HG03439 (cell line): ENCODE data around the gene TMCC3.
"Not testable (repeated sequence)": the region's sequence is repeated elsewhere in the genome, so short reads cannot be mapped to it uniquely, and the experiment has no call there.

ENCODE experiments used
- ATAC-seq: cut with Tn5 transposase; IDR thresholded peaks from one replicate; pipeline ENCODE4 v1.9.1; 2021; ENCODE audit warnings: mild to moderate bottlenecking, moderate library complexity; ENCODE audit not compliant: unreplicated experiment

Gene TMCC3

DNA sequence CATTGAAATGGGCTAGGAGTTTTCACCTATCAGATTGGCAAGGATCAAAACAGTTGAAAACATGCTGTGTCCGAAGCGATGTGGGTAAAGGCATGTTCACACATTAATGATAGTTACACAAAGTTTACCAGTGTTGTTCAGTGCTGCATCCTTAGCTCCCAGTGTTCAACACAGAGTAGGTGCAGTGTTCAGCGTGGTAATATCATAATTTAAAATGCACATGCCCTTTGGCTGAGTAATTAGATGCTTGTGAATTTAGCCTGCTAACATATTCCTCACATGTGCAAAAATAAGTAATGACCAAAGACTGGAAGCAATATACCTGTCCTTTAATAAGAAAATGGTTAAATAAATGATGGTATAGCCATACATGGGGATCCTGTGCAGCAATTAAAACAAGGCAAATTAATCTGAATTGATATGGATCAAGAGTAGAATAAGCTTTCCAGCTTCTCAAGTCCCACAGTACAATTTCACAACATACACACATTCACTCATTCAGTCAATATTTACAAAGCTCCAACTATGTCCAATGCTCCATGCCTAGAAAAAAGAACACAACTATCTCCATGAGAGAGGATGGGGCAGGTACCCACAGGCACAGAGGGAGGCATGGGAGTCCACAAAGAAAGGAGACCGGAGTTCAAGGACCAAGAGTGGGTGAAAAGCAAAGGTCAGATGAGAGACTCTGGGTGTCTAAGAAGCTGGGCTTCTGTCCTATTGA, 12.8 kb downstream of the TMCC3 start:
- ATAC-seq, result no peak

DNA sequence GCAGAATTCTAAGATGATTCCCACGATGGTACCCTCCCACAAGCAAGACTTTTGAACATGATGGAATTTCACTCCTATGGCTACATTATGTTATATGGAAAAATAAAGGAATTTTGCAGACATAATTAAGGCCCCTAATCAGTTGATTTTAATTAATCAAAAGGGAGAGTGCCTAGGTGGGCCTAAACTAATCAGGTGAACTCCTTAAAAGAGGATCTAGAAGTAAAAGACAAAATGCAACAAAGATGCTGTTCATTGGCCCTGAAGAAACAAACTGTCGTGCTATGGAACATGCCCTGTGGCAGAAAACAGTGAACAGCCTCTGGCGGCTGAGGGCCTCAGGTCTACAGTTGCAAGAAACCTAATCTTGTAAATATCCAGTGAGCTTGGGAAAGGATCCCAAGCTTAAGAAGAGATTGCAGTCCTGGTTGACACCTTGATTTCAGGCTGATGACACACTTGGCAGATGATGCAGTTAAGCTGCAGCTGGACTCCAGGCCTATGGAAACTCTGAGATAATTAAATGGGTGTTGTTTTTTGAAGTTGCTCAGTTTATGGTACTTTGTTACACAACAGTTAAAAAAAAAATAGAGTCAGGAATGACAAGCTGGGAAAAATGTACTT, 13.8 kb downstream of the TMCC3 start:
- ATAC-seq, result no peak

GRCh38 chr12:94634717-94635116, 15.6 kb downstream of the TMCC3 start:
- ATAC-seq, result no peak

DNA sequence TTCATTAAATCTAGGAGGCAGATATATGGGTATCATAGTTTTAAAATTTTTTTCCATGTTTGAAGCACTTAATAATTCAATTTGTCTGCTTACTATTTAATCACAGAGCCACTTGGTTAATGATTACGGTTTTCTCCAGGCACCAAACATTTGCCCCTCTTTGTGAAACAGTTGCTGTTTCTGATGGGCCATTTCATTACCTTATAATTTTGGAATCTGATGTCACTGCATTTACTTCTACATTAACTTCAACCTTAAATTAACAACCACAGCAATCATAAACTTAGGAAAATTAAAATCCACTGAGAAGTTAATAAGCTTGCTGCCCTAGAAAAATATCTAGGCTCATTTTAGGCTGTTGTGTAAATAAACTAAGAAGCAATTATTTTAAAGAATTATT, 17.0 kb downstream of the TMCC3 start:
- no peak for ATAC-seq

DNA sequence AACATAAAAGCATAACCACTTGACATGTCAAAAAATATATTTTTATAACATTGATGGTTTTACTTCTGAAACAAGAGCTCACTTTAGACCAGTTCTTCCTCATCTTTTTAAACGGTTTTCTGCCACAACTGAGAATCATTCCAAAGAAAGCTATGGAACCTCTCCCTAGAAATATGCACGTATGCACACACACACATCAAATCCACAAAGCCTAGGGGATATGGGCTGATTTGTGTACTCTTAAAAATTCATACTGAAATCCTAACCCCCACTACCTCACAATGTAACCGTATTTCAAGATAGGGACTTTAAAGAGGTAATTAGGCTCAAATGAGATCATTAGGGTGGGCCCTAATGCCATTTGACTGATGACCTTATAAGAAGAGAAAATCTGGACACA, 19.3 kb downstream of the TMCC3 start:
- ATAC-seq, result no peak

GRCh38 chr12:94628819-94629472, 21.4 kb downstream of the TMCC3 start:
- ATAC-seq, result no peak

DNA sequence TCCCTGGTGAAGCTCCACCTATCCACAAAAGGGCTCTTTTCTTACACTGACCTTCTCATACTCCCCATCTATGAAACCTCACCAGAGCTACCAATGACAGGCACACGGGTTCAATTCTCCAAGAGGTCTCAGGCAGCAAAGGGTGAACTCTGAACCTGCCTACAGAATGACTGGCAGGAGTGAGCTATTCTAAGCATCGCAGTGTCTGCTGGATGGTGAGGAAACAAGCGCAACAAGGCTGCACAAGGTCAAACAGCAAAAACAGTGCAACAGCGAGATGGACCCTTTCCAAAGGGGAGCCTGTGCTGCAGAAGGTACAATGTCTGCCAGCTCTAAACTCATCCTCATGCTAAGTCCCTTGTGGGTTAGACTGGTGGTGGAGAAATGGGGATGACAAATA, 22.0 kb downstream of the TMCC3 start:
- ATAC-seq, result no peak

- no peak for ATAC-seq
These were observed 24.8 kb downstream of the TMCC3 start for GRCh38 chr12:94625531-94625930.

GRCh38 chr12:94623161-94623920, 27.0 kb downstream of the TMCC3 start:
- no peak for ATAC-seq

DNA sequence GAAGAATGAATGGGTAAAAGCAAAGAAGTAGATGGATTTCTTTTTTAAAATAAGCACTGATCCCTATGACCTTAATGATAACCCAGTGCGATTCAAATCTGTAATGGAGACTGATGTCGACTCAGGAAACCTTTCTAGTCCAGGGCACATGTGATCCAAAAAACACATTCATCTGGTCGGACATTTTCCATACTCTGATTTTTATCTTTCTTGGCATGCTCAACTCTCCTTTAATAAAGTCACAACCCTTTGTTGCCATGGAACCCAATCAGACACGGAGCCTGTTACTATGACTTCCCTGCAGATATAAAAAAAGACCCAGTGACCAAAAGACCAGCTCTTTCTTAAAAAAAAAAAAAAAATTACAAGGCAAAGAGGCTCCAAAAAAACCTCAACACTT, 27.9 kb downstream of the TMCC3 start:
- ATAC-seq, result no peak

GRCh38 chr12:94621662-94622359, 28.5 kb downstream of the TMCC3 start:
- peak; percentile 96 for ATAC-seq

DNA sequence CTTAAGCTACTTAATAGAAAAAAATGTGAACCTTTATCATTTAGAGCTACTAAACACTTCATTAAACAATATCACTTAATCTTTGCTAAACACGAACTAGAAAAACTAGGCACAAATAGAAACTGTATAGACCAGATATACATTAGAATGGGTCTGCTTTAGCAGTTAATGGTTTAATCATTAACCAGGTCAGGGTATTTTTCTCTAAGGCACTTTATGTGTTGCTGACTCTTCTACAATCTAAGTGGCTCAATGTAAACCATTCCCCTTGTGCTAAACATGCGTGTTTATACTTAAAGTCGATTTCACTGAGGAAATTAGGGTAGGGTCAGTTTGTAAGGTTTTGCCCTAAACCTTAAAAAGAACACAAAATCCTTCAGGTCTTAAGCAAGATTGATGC, 29.7 kb downstream of the TMCC3 start:
- ATAC-seq, result no peak

- no peak for ATAC-seq
These were observed 31.2 kb downstream of the TMCC3 start for GRCh38 chr12:94618995-94619695.

DNA sequence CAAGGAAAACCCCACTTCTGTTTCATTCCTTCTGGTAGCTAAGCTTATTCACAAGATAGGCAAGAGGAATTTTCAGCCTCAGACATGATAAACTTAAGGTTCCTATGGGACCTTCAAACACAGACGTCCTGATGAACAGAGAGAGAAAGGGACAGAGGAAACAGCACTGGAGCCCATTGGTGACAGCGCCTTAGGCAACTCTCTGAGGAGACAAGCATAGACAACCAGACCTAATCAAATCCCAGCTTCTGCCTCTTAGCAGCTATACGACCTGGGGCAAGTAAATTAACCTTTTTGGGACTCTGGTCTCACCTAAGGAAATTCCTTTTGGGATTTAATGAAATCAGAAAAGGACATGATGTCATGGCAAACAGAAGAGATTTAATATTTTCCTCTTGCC, 33.3 kb downstream of the TMCC3 start:
- no peak for ATAC-seq

GRCh38 chr12:94616203-94616729, 34.1 kb downstream of the TMCC3 start:
- ATAC-seq, result no peak

DNA sequence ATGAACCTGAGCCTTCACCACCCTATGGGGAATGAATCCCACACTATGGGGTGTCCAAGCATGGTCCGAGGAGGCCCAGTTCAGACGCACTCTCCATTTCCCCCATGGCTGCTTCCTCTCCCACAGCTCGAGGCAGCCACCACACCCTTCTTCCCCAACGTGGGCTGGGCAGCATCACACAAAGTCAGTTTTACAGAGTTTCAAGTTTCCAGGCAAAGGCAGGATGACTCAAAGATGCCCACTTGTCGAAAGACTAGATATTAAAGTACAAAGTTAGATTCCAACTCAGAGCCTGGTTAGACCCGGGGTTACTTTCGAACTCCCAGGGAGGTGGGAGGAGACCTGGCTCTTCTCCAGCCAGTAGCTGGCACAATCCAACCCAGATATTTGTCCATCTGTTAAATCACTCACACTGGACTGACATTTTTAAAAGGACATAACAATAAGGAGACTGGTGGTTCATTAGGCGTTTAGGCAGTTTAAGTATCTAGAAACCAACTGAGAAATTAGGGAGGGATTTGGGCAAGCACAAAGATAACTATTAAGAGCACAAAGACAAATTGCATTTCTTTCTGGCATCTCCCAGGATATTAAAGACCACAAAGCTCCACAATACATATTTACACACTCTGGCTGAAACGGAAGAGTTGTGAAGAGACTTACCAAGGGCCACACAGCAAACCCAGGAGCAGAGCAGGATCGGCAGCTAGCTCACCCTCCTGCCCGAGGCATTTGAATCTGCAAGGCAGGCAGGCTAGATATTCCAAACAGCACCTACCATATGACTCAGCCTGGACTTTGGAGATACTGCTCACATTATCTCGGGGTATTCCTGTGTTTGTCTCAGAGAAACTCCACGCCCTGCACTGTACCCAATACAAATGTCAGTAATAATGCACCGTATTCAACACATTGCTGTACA, 34.8 kb downstream of the TMCC3 start:
- no peak for ATAC-seq

GRCh38 chr12:94614288-94614721, 36.1 kb downstream of the TMCC3 start:
- no peak for ATAC-seq

DNA sequence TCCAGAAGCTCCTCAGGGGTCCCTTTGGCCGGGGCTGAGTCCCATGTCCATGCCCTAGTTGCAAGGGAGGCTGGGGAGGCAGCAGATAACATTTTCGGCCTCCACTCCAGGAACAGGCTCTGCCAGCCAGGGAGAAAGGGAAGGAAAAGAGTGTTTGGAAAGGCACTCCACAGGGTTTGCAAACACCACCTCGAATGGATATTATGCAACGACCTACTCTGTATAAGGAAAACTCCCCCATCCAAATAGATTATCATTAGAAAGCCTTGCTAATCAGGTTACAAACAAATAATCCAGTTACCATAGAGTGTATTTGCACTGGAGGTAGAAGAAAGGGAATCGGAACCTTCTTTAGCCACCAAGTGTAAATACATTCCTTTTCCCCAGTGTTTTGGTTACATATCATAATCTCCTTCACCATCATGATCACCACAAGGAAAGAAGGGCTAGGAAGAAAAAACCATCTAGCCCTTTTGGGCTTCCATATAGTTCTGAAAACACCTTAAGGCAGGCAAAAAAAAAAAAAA, 40.4 kb downstream of the TMCC3 start:
- no peak for ATAC-seq

GRCh38 chr12:94606810-94607209, 43.5 kb downstream of the TMCC3 start:
- not testable (repeated sequence) for ATAC-seq
